GM18507 (cell line): ENCODE measurements around the gene RPTOR.

Experiments
- DNase-seq: peaks from one replicate; pipeline ENCODE4 v3.0.0; 2011; ENCODE audit warnings: low read depth; ENCODE audit not compliant: insufficient read length; ENCODE audit errors: extremely low spot score
- FAIRE-seq: peaks from 2 replicates; lab custom pipeline; 2011; peaks lifted over from hg19 to GRCh38; lab: Jason Lieb, UNC

Gene RPTOR

GRCh38 chr17:81012574-81013447 is 468.2 kb downstream of the RPTOR start:
- DNase-seq (no peak), FAIRE-seq (no peak)

- FAIRE-seq (no peak), DNase-seq (no peak)
Measured at GRCh38 chr17:81013642-81014041, 469.0 kb downstream of the RPTOR start.

GRCh38 chr17:81015136-81015535 is 470.5 kb downstream of the RPTOR start:
- DNase-seq = no peak
- FAIRE-seq = no peak
